Measurements from ENCODE around the gene PRKCH. TPM values are rescaled to one million over a fixed set of nuclear protein-coding genes. Genes with fewer than 3 reads are reported as not detected.

PRKCH gene
- total RNA-seq, 1 donor from 2014 or later = 74.4 TPM

DNA sequence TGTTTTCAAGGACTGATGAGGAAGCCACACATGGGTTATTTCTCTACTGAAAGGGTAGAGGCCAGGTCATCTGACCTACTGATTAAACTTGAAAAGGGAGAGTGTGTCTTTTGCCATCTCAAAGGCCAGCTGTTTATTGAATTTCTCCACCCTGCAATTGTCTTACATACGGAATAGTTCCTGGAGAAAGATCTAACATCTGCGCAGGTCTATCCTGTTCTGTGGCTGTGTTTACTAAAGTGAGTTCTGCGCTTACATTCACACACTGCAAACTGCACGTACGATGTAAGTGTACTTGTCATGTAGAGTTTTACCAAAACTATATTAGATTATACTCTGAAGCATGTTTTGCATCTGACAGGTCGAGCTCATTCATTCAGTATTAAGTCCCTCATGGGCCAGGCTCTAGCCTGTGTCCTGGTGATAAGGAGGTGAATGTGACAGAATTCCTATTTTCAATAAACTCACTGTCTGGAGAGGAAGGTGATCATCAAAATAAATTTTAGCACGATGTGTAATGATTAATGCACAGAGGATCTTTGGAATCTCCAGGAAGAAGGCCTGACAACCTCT, 96.6 kb downstream of the PRKCH start:
- Histone ChIP-seq H3K4me1 (peaks cover 68% of the 10 kb centered on the region), H3K27ac (peak overlapping the region; percentile 4)
- intact Hi-C loops (cut with DNase I) = no loop called here

DNA sequence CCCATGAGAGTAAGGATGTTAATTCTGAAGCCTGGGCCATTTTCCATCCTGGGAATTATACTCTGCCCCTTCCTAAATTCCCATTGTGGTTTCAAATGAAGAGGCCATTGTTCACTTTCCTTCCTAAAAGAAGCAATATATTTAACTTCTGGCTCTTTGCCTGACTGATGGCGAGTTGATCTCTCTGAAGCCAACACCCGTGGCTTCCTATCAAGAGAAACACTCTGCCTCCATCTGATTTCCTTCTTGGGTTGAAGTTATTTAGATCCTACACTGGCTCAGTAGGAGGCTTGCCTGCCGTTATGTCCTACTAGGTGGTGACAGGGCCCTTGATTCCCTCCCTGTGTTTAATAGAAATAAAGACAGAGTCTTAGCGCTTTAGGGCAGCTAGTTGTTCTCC, 97.4 kb downstream of the PRKCH start:
- H3K27ac ChIP-seq = peak overlapping the region; percentile 4
- no peak for DNase-seq
- no peak for ATAC-seq

More for the DNA sequence above, 96.6 kb downstream of the PRKCH start:
- H3K4me3 ChIP-seq = no peak overlapping the region
- ATAC-seq (no peak), DNase-seq (no peak)
- no peaks in the 10 kb centered on the region for H3K9me3 ChIP-seq
- no peak for TF ChIP-seq CTCF (IDR thresholded peaks at IDR 0.05)
- no peaks in the 10 kb centered on the region for H3K27me3 ChIP-seq
- H3K36me3 ChIP-seq = no peaks in the 10 kb centered on the region

DNA sequence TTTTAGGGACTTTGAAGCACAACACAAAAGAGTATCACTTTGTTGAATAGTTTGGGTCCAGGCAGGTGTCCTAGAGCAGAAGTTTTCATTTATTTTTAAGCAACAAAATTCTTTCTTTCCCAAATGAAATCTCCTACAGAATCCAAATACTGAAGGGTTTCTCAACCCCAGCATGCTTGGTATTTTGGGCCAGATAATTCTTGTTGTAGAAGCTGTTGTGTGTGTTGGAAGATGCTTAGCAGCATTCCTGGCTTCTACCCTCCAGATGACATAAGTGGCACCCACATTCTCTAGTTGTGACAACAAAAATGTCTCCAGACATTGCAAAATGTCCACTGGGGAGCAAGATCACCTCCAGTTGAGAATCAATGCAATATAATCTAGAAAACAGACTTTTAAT, 97.8 kb downstream of the PRKCH start:
- no peaks in the 10 kb centered on the region for H3K36me3 ChIP-seq
- ATAC-seq (no peak), DNase-seq (no peak)
- H3K27ac ChIP-seq = peak overlapping the region; percentile 36
- H3K4me1 ChIP-seq = peaks cover 63% of the 10 kb centered on the region
- H3K27me3 ChIP-seq = no peaks in the 10 kb centered on the region
- no peak overlapping the region for H3K4me3 ChIP-seq
- TF ChIP-seq CTCF (IDR thresholded peaks at IDR 0.05) = no peak
- H3K9me3 ChIP-seq = no peaks in the 10 kb centered on the region
- intact Hi-C loops (cut with DNase I) = no loop called here

More for the DNA sequence above, 97.4 kb downstream of the PRKCH start:
- H3K4me3 ChIP-seq = no peak overlapping the region
- H3K9me3 ChIP-seq = no peaks in the 10 kb centered on the region
- TF ChIP-seq CTCF (IDR thresholded peaks at IDR 0.05) = no peak
- H3K36me3 ChIP-seq = no peaks in the 10 kb centered on the region
- no peaks in the 10 kb centered on the region for H3K27me3 ChIP-seq
- intact Hi-C loops (cut with DNase I) = no loop called here
- peaks cover 63% of the 10 kb centered on the region for H3K4me1 ChIP-seq

DNA sequence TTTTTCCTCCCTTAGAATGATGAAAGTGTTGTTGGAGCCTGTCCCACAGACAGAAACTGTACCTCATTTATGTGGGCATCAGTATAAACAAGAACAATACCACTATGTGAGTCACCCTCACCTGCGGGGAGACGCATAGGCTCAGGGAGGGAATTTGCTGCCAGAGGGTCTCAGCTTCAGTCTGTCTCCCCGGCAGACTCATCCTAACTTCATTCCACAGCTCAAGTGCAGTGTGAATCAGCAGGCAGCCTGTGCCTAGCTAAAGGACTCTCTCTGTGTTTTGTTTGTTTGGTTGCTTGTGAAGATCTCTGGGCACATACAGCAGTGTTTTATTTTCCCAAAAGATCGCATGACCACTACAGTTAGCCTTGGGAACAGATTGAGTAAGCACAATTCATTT, 98.9 kb downstream of the PRKCH start:
- no peak overlapping the region for H3K4me3 ChIP-seq
- H3K4me1 ChIP-seq = peaks cover 62% of the 10 kb centered on the region
- H3K27ac ChIP-seq = peak overlapping the region; percentile 59
- ATAC-seq = peak; percentile 54
- no peaks in the 10 kb centered on the region for H3K36me3 ChIP-seq
- no peak for TF ChIP-seq CTCF (IDR thresholded peaks at IDR 0.05)
- intact Hi-C loops (cut with DNase I) = no loop called here
- no peaks in the 10 kb centered on the region for H3K9me3 ChIP-seq
- DNase-seq = no peak
- H3K27me3 ChIP-seq = no peaks in the 10 kb centered on the region

GRCh38 chr14:61421212-61421923, 100.0 kb downstream of the PRKCH start:
- Histone ChIP-seq H3K4me1 (peaks cover 53% of the 10 kb centered on the region), H3K9me3 (no peaks in the 10 kb centered on the region), H3K4me3 (no peak overlapping the region), H3K27me3 (no peaks in the 10 kb centered on the region), H3K36me3 (no peaks in the 10 kb centered on the region), H3K27ac (peak overlapping the region; percentile 59)
- no peak for TF ChIP-seq CTCF (IDR thresholded peaks at IDR 0.05)
- DNase-seq = no peak
- ATAC-seq = peak; percentile 34
- intact Hi-C loops (cut with DNase I) = no loop called here
